HTERT RPE-1 (cell line): Measurements from ENCODE around the gene NHERF1.

Experiments used
- in situ Hi-C: fragments of 300-500 bp; cut with MboI; formaldehyde crosslinking; loops from 4 replicates; pipeline ENCODE4 v1.14.3; 2020; ENCODE audit warnings: low sequenced_read_pairs

The NHERF1 gene

GRCh38 chr17:74732042-74732867, 16.2 kb upstream of the NHERF1 start:
- in situ Hi-C loops, result no loop called here

- in situ Hi-C loops, result no loop called here
Measured at GRCh38 chr17:74733365-74734122, 14.9 kb upstream of the NHERF1 start.

- in situ Hi-C loops, result no loop called here
Measured at GRCh38 chr17:74734256-74734655, 14.2 kb upstream of the NHERF1 start.

GRCh38 chr17:74736513-74737298, 11.7 kb upstream of the NHERF1 start, which contains the start of gene RAB37:
Gene RAB37, plus strand, starts transcription at chr17:74737256. Its CDS starts 17 bp downstream, at chr17:74737273.
- in situ Hi-C loops, result no loop called here

GRCh38 chr17:74737299-74738050, 11.0 kb upstream of the NHERF1 start:
- in situ Hi-C loops, result no loop called here

- in situ Hi-C loops, result no loop called here
Measured at GRCh38 chr17:74738051-74738996, 10.1 kb upstream of the NHERF1 start.

GRCh38 chr17:74739227-74739831, 9.1 kb upstream of the NHERF1 start:
- in situ Hi-C loops, result no loop called here

GRCh38 chr17:74740173-74740572, 8.3 kb upstream of the NHERF1 start:
- in situ Hi-C loops, result no loop called here

GRCh38 chr17:74740641-74741387, 7.6 kb upstream of the NHERF1 start:
- in situ Hi-C loops, result no loop called here

GRCh38 chr17:74742153-74742515, 6.3 kb upstream of the NHERF1 start:
- in situ Hi-C loops, result no loop called here

- in situ Hi-C loops, result no loop called here
Measured at GRCh38 chr17:74742978-74743545, 5.4 kb upstream of the NHERF1 start.

- in situ Hi-C loops, result no loop called here
Measured at GRCh38 chr17:74743755-74744154, 4.7 kb upstream of the NHERF1 start.

- in situ Hi-C loops, result no loop called here
Measured at GRCh38 chr17:74744349-74744713, 4.1 kb upstream of the NHERF1 start.

GRCh38 chr17:74744714-74745547, 3.5 kb upstream of the NHERF1 start:
- in situ Hi-C loops, result no loop called here

- in situ Hi-C loops, result no loop called here
Measured at GRCh38 chr17:74745548-74746177, 2.8 kb upstream of the NHERF1 start.

- in situ Hi-C loops, result no loop called here
Measured at GRCh38 chr17:74746376-74746775, 2.1 kb upstream of the NHERF1 start.

- in situ Hi-C loops, result no loop called here
Measured at GRCh38 chr17:74746922-74747321, 1.5 kb upstream of the NHERF1 start.
